Peyer's patch (tissue), 4 donors: Measurements from ENCODE around the gene FBXW7. TPM values are rescaled to one million over a fixed set of nuclear protein-coding genes. Genes with fewer than 3 reads are reported as not detected.

ENCODE experiments used
- DNase-seq, 3 donors: peaks; one replicate each; pipeline ENCODE4 v3.0.0-alpha.2; 2017 to 2019
- H3K27ac ChIP-seq, 4 donors: fragments of 200-600 bp; sonication (generic); one replicate each; pipeline ENCODE4 v1.5.1; 2016 to 2019
- H3K27me3 ChIP-seq, 2 donors: fragments of 200-600 bp; sonication (generic); one replicate each; pipeline ENCODE4 v1.5.1; 2019
- H3K36me3 ChIP-seq, 3 donors: fragments of 200-600 bp; sonication (generic); one replicate each; pipeline ENCODE4 v1.5.1; 2016 to 2019
- H3K4me1 ChIP-seq, 4 donors: fragments of 200-600 bp; sonication (generic); one replicate each; pipeline ENCODE4 v1.5.1; 2016 to 2019
- H3K4me3 ChIP-seq, 4 donors: fragments of 200-600 bp; sonication (generic); 1 replicate in 3 of 4; 2 replicates in 1 of 4; pipeline ENCODE4 v1.5.1; 2016 to 2019; ENCODE audit warnings: mild to moderate bottlenecking in 1 of 4
- H3K9me3 ChIP-seq, 4 donors: fragments of 200-600 bp; sonication (generic); one replicate each; pipeline ENCODE4 v1.5.1; 2016 to 2019; ENCODE audit warnings: mild to moderate bottlenecking in 1 of 4
- CTCF ChIP-seq, 6 experiments: fragments of 450-650 bp in 4 of 6; fragments of 200-600 bp in 2 of 6; sonication (generic) in 1 of 6; IDR thresholded peaks; one replicate each; pipeline ENCODE4 v1.5.1; 2017 to 2019; ENCODE audit warnings: antibody characterized with exemption in 6 of 6, mild to moderate bottlenecking in 3 of 6, moderate library complexity in 1 of 6
- POLR2A ChIP-seq, 2 donors: fragments of 450-650 bp; IDR thresholded peaks; one replicate each; pipeline ENCODE4 v1.5.1; 2017; ENCODE audit warnings: antibody characterized with exemption in 2 of 2, mild to moderate bottlenecking in 2 of 2, moderate library complexity in 2 of 2
- total RNA-seq, 4 donors: library from RNA; depleted of rRNA; stranded (reverse); fragments of >200 nt; gene quantifications; one replicate each; pipeline ENCODE4 v1.1.0, GENCODE V29; 2016

Gene FBXW7
- total RNA-seq, 4 donors from 2014 or later = 33.4 to 120 (median 43.0) TPM

- H3K27me3 ChIP-seq = no peaks in the 10 kb centered on the region
- H3K27ac ChIP-seq = no peak overlapping the region
- no peaks in the 10 kb centered on the region for H3K36me3 ChIP-seq
- H3K4me3 ChIP-seq = no peak overlapping the region
- TF ChIP-seq CTCF (IDR thresholded peaks at IDR 0.05) (no peak), POLR2A (IDR thresholded peaks at IDR 0.05) (no peak)
- H3K4me1 ChIP-seq = no peaks in the 10 kb centered on the region
- no peak for DNase-seq
- no peaks in the 10 kb centered on the region for H3K9me3 ChIP-seq
Observed at GRCh38 chr4:152578670-152579069, 42.8 kb upstream of the FBXW7 start.

DNA sequence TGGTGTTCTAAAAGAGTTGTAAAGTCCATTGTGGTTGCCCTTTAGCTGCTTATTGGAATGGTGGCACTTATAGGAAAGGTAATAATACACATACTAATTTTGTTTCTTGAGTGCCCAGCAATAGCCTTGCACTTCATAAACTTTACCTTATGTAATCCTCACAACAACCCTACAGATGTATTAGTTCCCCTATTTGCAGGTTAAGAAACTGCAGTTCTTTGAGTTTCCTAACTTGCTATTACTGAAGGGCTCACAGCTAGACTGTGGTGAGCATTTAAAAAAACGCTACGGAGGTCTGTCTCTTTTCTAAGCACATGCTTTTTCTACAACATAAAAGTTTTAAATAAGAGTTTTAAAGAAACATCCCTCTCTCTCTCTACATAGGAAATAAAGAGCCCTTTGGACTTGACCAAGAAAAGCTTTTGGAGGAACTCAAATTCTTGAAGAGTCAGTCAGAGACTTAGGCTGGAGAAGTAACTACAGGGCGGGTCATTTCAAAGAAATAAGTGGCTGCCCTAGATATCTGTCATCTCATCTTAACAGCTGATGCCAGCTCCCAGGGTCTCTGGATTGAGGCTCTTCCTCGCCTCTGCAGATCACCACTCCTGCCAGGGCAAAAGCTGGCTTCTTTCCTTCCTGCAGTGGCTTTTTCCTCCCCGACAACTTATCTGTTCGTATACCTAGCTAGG, 42.0 kb upstream of the FBXW7 start:
- H3K4me1 ChIP-seq = no peaks in the 10 kb centered on the region
- no peak for DNase-seq
- no peak for TF ChIP-seq CTCF (IDR thresholded peaks at IDR 0.05)
- no peak for TF ChIP-seq POLR2A (IDR thresholded peaks at IDR 0.05)
- no peaks in the 10 kb centered on the region for H3K9me3 ChIP-seq
- H3K27ac ChIP-seq = no peak overlapping the region
- H3K36me3 ChIP-seq = no peaks in the 10 kb centered on the region
- no peaks in the 10 kb centered on the region for H3K27me3 ChIP-seq
- no peak overlapping the region for H3K4me3 ChIP-seq

DNA sequence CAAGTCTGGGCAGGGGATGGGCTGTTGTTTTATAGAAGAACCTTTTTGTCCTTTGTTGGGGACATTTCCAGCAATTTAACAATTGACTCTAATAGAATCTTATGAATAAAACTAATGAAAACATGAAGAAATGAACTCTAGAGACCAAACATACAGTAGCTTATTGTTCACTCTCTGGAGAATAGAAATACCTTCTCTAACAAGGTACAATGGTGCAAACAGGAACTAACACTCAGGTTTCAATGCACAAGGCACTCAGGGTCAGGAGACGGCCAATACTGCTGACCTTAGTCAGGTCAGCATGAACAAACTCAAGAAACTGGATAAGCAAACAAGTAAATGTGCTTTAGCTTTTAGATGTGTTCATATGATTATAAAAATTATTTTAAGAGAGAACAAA, 39.6 kb upstream of the FBXW7 start:
- no peak overlapping the region for H3K27ac ChIP-seq
- TF ChIP-seq CTCF (IDR thresholded peaks at IDR 0.05) (no peak), POLR2A (IDR thresholded peaks at IDR 0.05) (no peak)
- H3K9me3 ChIP-seq = no peaks in the 10 kb centered on the region
- no peaks in the 10 kb centered on the region for H3K27me3 ChIP-seq
- H3K4me1 ChIP-seq = no peaks in the 10 kb centered on the region
- no peaks in the 10 kb centered on the region for H3K36me3 ChIP-seq
- H3K4me3 ChIP-seq = no peak overlapping the region
- DNase-seq = no peak

- H3K27me3 ChIP-seq = no peaks in the 10 kb centered on the region
- no peaks in the 10 kb centered on the region for H3K4me1 ChIP-seq
- H3K27ac ChIP-seq = no peak overlapping the region
- TF ChIP-seq CTCF (IDR thresholded peaks at IDR 0.05) (no peak), POLR2A (IDR thresholded peaks at IDR 0.05) (no peak)
- DNase-seq = no peak
- no peaks in the 10 kb centered on the region for H3K9me3 ChIP-seq
- H3K36me3 ChIP-seq = no peaks in the 10 kb centered on the region
- no peak overlapping the region for H3K4me3 ChIP-seq
Observed at GRCh38 chr4:152573861-152574260, 38.0 kb upstream of the FBXW7 start.

DNA sequence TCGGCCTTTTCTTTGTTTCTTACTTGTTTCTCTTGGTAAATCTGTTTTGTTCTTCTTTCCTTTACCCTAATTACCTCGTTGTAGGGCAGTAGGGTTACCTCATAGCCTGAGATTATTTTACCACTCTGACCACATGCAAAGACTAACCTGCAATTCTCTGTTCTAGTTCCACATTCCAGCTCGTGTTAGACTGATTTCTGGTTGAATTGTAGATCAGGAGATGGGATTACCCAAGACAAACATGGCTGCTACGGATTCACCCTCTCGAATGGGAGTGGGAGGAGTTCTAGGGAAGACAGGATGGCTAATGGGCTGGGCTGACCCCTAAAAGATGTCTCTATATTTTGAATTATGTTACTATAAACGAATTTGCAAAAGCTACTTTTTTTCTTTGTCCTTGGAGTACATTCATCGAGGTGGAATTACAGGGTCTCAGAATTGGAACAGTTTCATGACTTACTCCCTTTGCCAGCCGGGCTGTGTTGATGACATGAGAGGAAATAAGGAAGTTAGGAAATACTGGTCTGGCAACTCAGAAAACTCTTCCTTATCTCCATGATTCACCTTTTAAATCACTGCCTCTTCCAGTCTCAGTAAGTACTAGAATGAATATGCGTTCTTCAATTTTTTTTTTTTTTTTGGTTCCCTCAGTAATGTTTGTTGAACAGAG, 36.7 kb upstream of the FBXW7 start:
- no peak for DNase-seq
- Histone ChIP-seq H3K9me3 (no peaks in the 10 kb centered on the region), H3K27me3 (no peaks in the 10 kb centered on the region), H3K36me3 (no peaks in the 10 kb centered on the region), H3K4me1 (no peaks in the 10 kb centered on the region), H3K27ac (no peak overlapping the region), H3K4me3 (no peak overlapping the region)
- no peak for TF ChIP-seq CTCF (IDR thresholded peaks at IDR 0.05)
- no peak for TF ChIP-seq POLR2A (IDR thresholded peaks at IDR 0.05)
